Caco-2 (cell line): Measurements from ENCODE around the gene CAPN13. TPM values are rescaled to one million over a fixed set of nuclear protein-coding genes. Genes with fewer than 3 reads are reported as not detected.

ENCODE experiments used
- BruUV-seq: library from RNA; stranded (reverse); fragments of 400-500 nt; replicated peaks from 2 replicates; lab custom pipeline; 2021; lab: Mats Ljungman, UMichigan
- CTCF ChIA-PET: fragments of 300-600 bp; sonication (Branson Sonifier 250); formaldehyde crosslinking; loops from one replicate; lab custom pipeline; 2022; ENCODE audit warnings: antibody characterized with exemption; lab: Charles Lee
- POLR2A ChIA-PET: fragments of 300-600 bp; sonication (Branson Sonifier 250); formaldehyde crosslinking; loops from one replicate; lab custom pipeline; 2022; ENCODE audit warnings: antibody characterized with exemption; lab: Charles Lee
- DNase-seq, 2 experiments: peaks; one replicate each; pipeline versions ENCODE4 v3.0.0 to v3.0.0-alpha.2; 2020 to 2022
- H3K27me3 ChIP-seq: replicated peaks from 2 replicates; pipeline ENCODE4 v1.6.0; 2011; ENCODE audit warnings: low read length; ENCODE audit not compliant: control insufficient read depth, insufficient read depth
- H3K36me3 ChIP-seq: 2 replicates; pipeline ENCODE4 v1.5.1; 2011; ENCODE audit warnings: low read length; ENCODE audit not compliant: control insufficient read depth, insufficient read depth
- H3K4me1 ChIP-seq: fragments of 250-450 bp; sonication (Bioruptor Pico); 2 replicates; pipeline ENCODE4 v1.5.1; 2020; ENCODE audit warnings: mild to moderate bottlenecking
- H3K4me3 ChIP-seq: 2 replicates; pipeline ENCODE4 v1.5.1; 2011; ENCODE audit warnings: low read depth, mild to moderate bottlenecking, control low read depth, low read length
- H3K9me3 ChIP-seq: fragments of 250-450 bp; sonication (Bioruptor Pico); 2 replicates; pipeline ENCODE4 v1.5.1; 2020; ENCODE audit warnings: mild to moderate bottlenecking, moderate library complexity
- H3K27ac Mint-ChIP-seq: one replicate; pipeline ENCODE4 v1.8.0; 2022; ENCODE audit warnings: mixed read lengths; ENCODE audit not compliant: unreplicated experiment
- H3K27me3 Mint-ChIP-seq: one replicate; pipeline ENCODE4 v1.8.0; 2022; ENCODE audit warnings: mixed read lengths; ENCODE audit not compliant: insufficient read depth, unreplicated experiment
- H3K36me3 Mint-ChIP-seq: one replicate; pipeline ENCODE4 v1.8.0; 2022; ENCODE audit warnings: mild to moderate bottlenecking, mixed read lengths; ENCODE audit not compliant: insufficient read depth, unreplicated experiment
- H3K4me1 Mint-ChIP-seq: one replicate; pipeline ENCODE4 v1.8.0; 2022; ENCODE audit warnings: low read depth, mixed read lengths; ENCODE audit not compliant: unreplicated experiment
- H3K4me3 Mint-ChIP-seq: one replicate; pipeline ENCODE4 v1.8.0; 2022; ENCODE audit warnings: mild to moderate bottlenecking, moderate library complexity, mixed read lengths; ENCODE audit not compliant: unreplicated experiment
- H3K9me3 Mint-ChIP-seq: one replicate; pipeline ENCODE4 v1.8.0; 2022; ENCODE audit warnings: mixed read lengths; ENCODE audit not compliant: unreplicated experiment
- intact Hi-C: fragments of 100-400 bp; cut with micrococcal nuclease; formaldehyde crosslinking; loops from one replicate; pipeline ENCODE4 v1.10.0; 2022; ENCODE audit not compliant: unreplicated experiment
- total RNA-seq: library from RNA; stranded (reverse); gene quantifications from 2 replicates; pipeline ENCODE4 v1.2.3, GENCODE V29; 2022
- TF ChIP-seq, protein P1 (sequence below), 2 experiments: fragments of 200-600 bp in 1 of 2; IDR thresholded peaks; 1 replicate in 1 of 2; 2 replicates in 1 of 2; pipeline versions ENCODE4 v1.5.1 to v1.8.0; 2011 to 2022; ENCODE audit warnings: antibody characterized with exemption in 1 of 2, control low read depth in 1 of 2, inconsistent platforms in 1 of 2, low read depth in 1 of 2, low read length in 1 of 2, mild to moderate bottlenecking in 1 of 2, moderate library complexity in 1 of 2; ENCODE audit not compliant: insufficient read depth in 1 of 2, severe bottlenecking in 1 of 2, unreplicated experiment in 1 of 2

CAPN13 gene
- total RNA-seq, 1 experiment from 2014 or later: 2.1 TPM

DNA sequence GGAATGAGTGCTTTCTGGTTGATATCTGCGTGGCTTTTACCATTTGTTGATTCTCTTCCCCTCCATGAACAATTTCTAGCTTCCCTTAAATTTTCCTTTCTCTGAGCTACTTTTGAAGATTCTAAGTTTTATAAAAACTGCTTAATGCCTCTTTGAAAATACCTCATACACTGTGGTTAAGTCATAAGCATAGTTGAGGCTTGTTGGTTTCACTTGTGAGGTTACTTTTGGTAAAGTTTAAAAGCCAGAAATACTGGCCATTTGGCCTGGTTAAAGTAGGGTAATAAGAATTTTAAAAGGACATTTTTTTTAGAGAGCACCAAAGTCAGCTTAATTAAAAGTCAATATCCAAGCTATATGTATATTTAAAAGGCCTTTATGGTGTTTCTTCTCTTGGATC lies 21.3 kb upstream of the CAPN13 start:
- DNase-seq: no peak
- H3K27ac Mint-ChIP-seq: no peak overlapping the region
- no peaks in the 10 kb centered on the region for H3K4me1 Mint-ChIP-seq
- no TSS peak for BruUV-seq
- TF ChIP-seq, protein P1, sequence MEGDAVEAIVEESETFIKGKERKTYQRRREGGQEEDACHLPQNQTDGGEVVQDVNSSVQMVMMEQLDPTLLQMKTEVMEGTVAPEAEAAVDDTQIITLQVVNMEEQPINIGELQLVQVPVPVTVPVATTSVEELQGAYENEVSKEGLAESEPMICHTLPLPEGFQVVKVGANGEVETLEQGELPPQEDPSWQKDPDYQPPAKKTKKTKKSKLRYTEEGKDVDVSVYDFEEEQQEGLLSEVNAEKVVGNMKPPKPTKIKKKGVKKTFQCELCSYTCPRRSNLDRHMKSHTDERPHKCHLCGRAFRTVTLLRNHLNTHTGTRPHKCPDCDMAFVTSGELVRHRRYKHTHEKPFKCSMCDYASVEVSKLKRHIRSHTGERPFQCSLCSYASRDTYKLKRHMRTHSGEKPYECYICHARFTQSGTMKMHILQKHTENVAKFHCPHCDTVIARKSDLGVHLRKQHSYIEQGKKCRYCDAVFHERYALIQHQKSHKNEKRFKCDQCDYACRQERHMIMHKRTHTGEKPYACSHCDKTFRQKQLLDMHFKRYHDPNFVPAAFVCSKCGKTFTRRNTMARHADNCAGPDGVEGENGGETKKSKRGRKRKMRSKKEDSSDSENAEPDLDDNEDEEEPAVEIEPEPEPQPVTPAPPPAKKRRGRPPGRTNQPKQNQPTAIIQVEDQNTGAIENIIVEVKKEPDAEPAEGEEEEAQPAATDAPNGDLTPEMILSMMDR (IDR thresholded peaks at IDR 0.05; ENCODE audit: insufficient read depth in 1 of 2, low read depth in 1 of 2, low read length in 1 of 2, severe bottlenecking in 1 of 2, unreplicated experiment in 1 of 2): no peak
- no peaks in the 10 kb centered on the region for H3K27me3 ChIP-seq
- POLR2A ChIA-PET: no interaction called here
- no peaks in the 10 kb centered on the region for H3K36me3 ChIP-seq
- H3K36me3 Mint-ChIP-seq: no peaks in the 10 kb centered on the region
- H3K9me3 ChIP-seq: 0 out of 2 replicates have a peak, but pooled peaks cover 4% of the 10 kb centered on the region
- H3K4me1 ChIP-seq: no peaks in the 10 kb centered on the region
- H3K27me3 Mint-ChIP-seq: peaks cover under 1% of the 10 kb centered on the region
- CTCF ChIA-PET: no interaction called here
- H3K4me3 ChIP-seq: no peak overlapping the region
- no peak overlapping the region for H3K4me3 Mint-ChIP-seq
- intact Hi-C loops: no loop called here
- H3K9me3 Mint-ChIP-seq: peaks cover 17% of the 10 kb centered on the region

DNA sequence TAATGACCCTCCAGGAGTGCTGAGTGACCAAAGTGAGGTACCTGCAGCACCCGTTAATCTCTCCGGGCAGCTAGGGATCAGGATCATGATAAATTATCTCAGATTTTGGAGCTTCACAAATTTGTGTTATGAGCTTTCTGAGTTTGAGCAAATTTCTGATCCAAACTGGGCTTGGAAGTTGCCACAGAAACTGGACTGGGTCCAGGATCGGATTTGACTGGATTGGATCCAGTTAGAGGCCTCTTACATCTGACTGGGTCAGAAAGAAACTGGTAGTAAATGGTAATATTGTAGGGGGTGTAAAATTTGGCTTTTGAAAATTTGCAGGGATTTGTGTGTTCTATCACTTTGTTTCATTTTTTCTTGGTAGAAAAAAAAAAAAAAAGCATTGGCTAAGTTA lies 19.7 kb upstream of the CAPN13 start:
- CTCF ChIA-PET: no interaction called here
- DNase-seq: no peak
- 0 out of 2 replicates have a peak, but pooled peaks cover 4% of the 10 kb centered on the region for H3K9me3 ChIP-seq
- TF ChIP-seq, protein P1 (IDR thresholded peaks at IDR 0.05; ENCODE audit: insufficient read depth in 1 of 2, low read depth in 1 of 2, low read length in 1 of 2, severe bottlenecking in 1 of 2, unreplicated experiment in 1 of 2): no peak
- Mint-ChIP-seq H3K27ac (no peak overlapping the region), H3K4me1 (no peaks in the 10 kb centered on the region), H3K36me3 (no peaks in the 10 kb centered on the region), H3K9me3 (peaks cover 17% of the 10 kb centered on the region), H3K4me3 (no peak overlapping the region), H3K27me3 (peaks cover 6% of the 10 kb centered on the region)
- POLR2A ChIA-PET: no interaction called here
- no peaks in the 10 kb centered on the region for H3K27me3 ChIP-seq
- no peaks in the 10 kb centered on the region for H3K36me3 ChIP-seq
- intact Hi-C loops: no loop called here
- H3K4me3 ChIP-seq: no peak overlapping the region
- BruUV-seq: no TSS peak
- H3K4me1 ChIP-seq: no peaks in the 10 kb centered on the region

DNA sequence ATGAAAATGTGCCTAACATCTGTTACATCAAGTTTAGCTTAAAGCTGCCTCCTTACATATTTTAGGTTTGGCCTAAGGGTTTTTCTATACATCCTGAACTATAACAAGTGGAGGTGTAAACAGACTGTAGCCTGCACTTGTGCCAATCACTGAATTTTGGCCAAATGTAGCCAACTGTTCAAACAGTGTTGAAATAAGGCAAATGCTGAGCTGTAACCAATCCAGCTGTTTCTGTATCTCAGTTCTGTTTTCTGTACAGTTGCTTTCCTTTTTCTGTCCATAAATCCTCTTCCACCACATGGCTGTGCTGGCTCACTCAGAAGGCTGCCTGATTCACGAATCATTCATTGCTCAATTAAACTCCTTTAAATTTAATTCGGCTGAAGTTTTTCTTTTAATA lies 19.2 kb upstream of the CAPN13 start:
- Histone ChIP-seq H3K36me3 (no peaks in the 10 kb centered on the region), H3K9me3 (0 out of 2 replicates have a peak, but pooled peaks cover 4% of the 10 kb centered on the region), H3K4me3 (no peak overlapping the region), H3K4me1 (no peaks in the 10 kb centered on the region), H3K27me3 (no peaks in the 10 kb centered on the region)
- no TSS peak for BruUV-seq
- Mint-ChIP-seq H3K4me1 (no peaks in the 10 kb centered on the region), H3K4me3 (no peak overlapping the region), H3K9me3 (peaks cover 17% of the 10 kb centered on the region), H3K27me3 (peaks cover 8% of the 10 kb centered on the region), H3K36me3 (no peaks in the 10 kb centered on the region), H3K27ac (no peak overlapping the region)
- no peak for DNase-seq
- ChIA-PET CTCF (no interaction called here), POLR2A (no interaction called here)
- TF ChIP-seq, protein P1 (IDR thresholded peaks at IDR 0.05; ENCODE audit: insufficient read depth in 1 of 2, low read depth in 1 of 2, low read length in 1 of 2, severe bottlenecking in 1 of 2, unreplicated experiment in 1 of 2): no peak
- intact Hi-C loops: no loop called here
